Ovary (tissue), 3 donors: ENCODE results near the gene ANKRD7.
"Not testable (repeated sequence)": the region's sequence is repeated elsewhere in the genome, so short reads cannot be mapped to it uniquely, and the experiment has no call there.

Source experiments
- CTCF ChIP-seq, 3 donors: fragments of 450-650 bp in 2 of 3; fragments of 200-600 bp in 1 of 3; IDR thresholded peaks; one replicate each; pipeline versions ENCODE4 v1.5.1 to v1.8.0; 2016 to 2022; ENCODE audit warnings: antibody characterized with exemption in 3 of 3, mild to moderate bottlenecking in 1 of 3
- EP300 ChIP-seq: sonication (generic); formaldehyde crosslinking; IDR thresholded peaks from one replicate; pipeline ENCODE4 v1.6.1; 2017; ENCODE audit warnings: antibody characterized with exemption
- POLR2A ChIP-seq: fragments of 450-650 bp; IDR thresholded peaks from one replicate; pipeline ENCODE4 v1.6.1; 2017; ENCODE audit warnings: antibody characterized with exemption, mild to moderate bottlenecking, moderate library complexity
- donor health status: DM: no; HTN: no; CAD: no.

- not testable (repeated sequence) for TF ChIP-seq POLR2A; CTCF (IDR thresholded peaks at IDR 0.05); EP300
Measured at GRCh38 chr7:118240320-118240719, 15.8 kb downstream of the ANKRD7 start.
